Measurements from ENCODE around the gene LRRC73.
"Not testable (repeated sequence)": the region's sequence is repeated elsewhere in the genome, so short reads cannot be mapped to it uniquely, and the experiment has no call there.

Gene LRRC73, protein sequence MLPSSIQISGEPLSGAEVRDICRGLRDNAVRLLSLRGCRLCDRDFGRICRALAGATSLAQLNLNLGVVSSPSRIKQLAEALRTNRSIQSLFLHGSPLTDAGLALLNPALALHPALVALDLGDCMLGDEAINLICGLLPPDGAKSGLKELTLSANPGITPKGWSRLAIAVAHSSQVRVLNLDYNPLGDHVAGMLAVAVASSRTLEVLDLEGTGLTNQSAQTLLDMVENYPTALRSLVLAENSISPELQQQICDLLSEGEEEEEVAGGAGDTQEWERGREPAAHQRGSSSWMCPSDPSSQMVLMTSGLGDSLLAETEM

DNA sequence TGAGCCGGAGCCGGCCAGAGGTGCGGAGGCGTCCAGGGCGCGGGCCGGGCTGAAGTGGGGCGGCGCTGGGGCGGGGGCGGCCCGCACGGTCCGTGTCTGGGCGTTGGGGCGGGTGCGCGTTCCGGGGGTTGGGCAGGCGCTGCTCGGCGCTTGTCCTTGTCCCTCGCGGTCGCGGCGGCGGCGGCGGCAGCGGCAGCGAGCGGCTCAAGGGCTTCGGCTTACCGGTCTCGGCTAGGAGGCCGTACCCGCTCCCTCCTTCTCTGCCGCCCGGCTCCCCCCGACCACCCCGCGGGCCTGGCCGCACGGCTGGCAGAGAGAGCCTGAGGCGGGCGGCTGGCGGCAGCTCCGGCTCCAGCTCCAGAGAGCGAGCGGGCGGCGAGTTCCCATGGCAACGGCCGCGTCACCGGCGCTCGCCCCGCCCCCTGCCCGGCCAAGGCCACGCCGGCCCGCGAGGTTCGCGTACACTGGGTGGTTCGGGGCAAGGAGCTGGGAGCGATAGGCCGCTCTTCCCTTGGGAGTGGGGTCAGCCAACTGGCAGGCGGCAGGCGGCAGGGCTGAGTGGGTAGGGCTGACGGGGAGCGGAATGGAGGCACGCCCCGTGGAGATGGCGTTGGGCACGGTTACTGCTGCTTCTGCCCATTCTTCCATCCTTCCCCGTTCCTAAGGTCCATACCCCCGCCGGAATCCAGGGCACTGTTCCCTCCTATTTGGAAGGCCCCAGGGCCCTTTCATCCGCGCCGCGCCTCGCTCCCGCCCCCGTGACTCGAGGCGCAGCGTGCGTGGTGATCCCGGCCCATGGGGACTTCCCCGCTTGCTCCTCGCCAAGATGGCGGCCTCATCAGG lies at the start of gene LRRC73:
LRRC73 (minus strand) TSS at position 363 of the 843 bp plus-strand sequence. CDS start 561 bp downstream, outside the sequence.
- peak; percentile 61 for DNase-seq (ENCODE audit: low spot score)

GRCh38 chr6:43559328-43559727 lies 49.2 kb upstream of the LRRC73 start:
- DNase-seq (ENCODE audit: low spot score): no peak

DNA sequence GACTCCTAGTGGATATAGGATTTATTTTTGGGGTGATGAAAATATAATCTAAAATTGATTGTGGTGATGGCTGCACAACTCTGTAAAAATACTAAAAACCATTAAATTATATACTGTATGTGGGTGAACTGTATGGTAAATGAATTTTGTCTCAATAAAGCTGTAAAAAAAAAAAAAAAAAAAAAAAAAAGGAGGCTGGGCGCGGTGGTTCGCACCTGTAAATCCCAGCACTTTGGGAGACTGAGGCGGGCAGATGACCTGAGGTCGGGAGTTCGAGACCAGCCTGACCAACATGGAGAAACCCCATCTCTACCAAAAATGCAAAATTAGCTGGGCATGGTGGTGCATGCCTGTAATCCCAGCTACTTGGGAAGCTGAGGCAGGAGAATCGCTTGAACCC lies 47.5 kb upstream of the LRRC73 start:
- DNase-seq (ENCODE audit: low spot score): not testable (repeated sequence)

DNA sequence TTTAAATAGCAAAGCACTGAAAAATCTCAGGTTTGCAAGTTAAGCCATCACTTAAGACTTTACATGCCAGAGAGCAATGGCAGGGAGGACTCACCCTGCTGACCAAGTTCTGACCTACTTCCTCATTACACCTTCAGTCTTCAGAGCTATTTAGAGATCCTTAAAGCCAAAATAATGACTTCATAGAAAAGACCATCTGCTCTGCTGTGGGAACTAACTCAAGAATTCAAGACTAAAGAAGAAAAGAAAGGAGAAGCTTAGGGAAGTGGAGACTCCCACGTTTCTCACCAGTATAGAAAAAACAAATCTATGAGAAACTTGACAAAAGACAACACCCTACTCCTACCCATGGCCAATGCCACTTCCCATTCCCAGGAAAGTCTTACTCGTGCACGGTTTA lies 37.1 kb upstream of the LRRC73 start:
- DNase-seq (ENCODE audit: low spot score): no peak

DNA sequence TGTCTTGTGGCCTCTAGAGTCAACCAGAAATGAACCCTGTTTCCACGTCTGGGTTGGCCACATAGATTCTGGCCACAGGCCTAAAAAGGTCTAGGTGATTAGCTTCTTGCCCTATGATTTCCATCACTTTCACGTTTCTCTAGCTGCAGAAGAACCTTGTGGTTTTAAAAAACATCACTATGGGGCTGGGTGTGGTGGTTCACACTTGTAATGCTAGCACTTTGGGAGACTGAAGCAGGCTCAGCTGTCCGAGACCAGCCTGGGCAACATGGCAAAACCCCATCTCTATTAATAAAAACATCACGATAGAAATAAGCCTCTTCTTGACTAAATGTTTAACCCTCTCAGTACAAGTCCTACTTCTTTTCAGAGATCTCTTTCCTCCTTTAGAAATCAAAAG lies 34.3 kb upstream of the LRRC73 start:
- no peak for DNase-seq (ENCODE audit: low spot score)

DNA sequence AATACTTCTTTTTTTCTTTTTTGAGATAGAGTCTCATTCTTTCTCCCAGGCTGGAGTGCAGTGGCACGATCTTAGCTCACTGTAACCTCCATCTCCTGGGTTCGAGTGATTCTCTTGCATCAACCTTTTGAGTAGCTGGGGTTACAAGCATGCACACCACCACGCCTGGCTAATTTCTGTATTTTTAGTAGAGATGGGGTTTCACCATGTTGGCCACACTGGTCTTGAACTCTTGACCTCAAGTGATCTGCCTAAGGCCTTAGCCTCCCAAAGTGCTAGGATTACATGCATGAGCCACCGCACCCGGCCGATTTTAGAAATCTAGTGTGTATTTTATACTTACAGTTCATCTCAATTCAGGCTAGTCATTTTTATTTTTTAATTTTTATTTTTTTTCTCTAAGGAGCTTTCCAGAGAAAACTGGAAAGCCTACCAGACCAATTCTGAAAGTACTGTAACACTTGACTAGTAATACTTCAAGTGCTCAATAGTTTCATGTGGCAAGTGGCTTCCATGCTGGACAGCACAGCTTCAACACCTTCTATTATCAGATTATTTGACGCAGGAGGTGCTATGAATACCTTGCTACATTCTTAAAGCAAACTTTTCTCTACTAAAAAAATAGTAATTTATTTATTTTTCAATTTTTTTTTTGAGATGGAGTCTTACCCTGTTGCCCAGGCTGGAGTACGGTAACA lies 31.8 kb upstream of the LRRC73 start:
- DNase-seq (ENCODE audit: low spot score): no peak

GRCh38 chr6:43540507-43540906 lies 30.4 kb upstream of the LRRC73 start:
- no peak for DNase-seq (ENCODE audit: low spot score)

DNA sequence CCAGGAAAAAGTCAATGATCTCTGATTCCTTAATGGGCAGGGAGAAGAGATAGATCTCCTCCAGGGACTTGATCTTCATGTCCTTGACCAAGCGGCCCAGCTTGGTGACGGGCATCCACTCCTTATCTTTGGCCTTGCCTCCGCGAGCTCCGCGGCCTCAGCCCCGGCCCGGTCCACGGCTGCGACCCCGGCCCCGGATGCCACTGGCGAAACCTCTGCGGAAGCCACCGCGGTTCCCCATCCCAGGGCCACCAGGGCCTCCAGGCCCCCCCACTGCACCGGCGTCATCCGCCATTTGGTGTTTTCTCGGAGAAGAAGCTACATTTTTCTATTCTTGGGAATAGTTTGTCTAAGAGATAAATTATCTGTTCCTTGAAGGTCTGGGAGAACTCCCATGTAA lies 29.3 kb upstream of the LRRC73 start:
- not testable (repeated sequence) for DNase-seq (ENCODE audit: low spot score)

DNA sequence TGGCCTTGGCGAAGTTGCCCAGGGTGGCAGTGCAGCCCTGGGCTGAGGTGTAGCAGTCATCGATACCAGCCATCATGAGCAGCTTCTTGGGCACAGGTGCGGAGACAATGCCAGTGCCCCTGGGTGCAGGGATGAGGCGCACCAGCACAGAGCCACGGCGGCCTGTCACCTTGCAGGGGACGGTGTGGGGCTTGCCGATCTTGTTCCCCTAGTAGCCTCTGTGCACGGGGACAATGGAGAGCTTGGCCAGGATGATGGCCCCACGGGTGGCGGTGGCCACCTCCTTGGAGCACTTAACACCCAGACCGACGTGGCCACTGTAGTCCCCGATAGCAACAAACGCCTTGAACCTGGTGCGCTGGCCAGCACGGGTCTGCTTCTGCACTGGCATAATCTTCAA lies 28.8 kb upstream of the LRRC73 start:
- not testable (repeated sequence) for DNase-seq (ENCODE audit: low spot score)

DNA sequence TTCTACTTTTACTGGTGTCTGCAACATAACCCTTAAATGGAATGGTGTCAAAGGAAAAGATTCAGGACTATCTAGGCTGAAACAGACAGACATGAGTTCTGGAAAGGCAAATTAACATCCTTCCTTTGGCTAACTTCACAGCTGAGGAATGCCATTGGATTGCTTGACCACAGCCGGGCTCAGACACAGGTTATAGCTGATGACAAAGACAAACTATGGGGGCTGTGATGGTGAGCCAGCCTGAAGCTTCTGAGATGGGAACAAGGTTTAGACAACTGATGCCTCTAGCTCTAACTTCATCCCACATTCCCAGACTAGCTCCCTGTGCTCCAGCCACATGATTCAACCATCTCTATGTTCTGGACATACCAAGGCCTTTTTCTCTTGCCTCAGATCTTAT lies 22.1 kb upstream of the LRRC73 start:
- no peak for DNase-seq (ENCODE audit: low spot score)

GRCh38 chr6:43524483-43524961 lies 14.4 kb upstream of the LRRC73 start:
- no peak for DNase-seq (ENCODE audit: low spot score)

GRCh38 chr6:43523284-43523683 lies 13.1 kb upstream of the LRRC73 start:
- no peak for DNase-seq (ENCODE audit: low spot score)

- no peak for DNase-seq (ENCODE audit: low spot score)
These were observed 12.6 kb upstream of the LRRC73 start for GRCh38 chr6:43522547-43523261.

GRCh38 chr6:43521836-43522235 lies 11.7 kb upstream of the LRRC73 start:
- DNase-seq (ENCODE audit: low spot score): no peak

- DNase-seq (ENCODE audit: low spot score): no peak
These were observed 10.0 kb upstream of the LRRC73 start for GRCh38 chr6:43520097-43520496.

- DNase-seq (ENCODE audit: low spot score): no peak
These were observed 7.6 kb upstream of the LRRC73 start for GRCh38 chr6:43517505-43518357.

DNA sequence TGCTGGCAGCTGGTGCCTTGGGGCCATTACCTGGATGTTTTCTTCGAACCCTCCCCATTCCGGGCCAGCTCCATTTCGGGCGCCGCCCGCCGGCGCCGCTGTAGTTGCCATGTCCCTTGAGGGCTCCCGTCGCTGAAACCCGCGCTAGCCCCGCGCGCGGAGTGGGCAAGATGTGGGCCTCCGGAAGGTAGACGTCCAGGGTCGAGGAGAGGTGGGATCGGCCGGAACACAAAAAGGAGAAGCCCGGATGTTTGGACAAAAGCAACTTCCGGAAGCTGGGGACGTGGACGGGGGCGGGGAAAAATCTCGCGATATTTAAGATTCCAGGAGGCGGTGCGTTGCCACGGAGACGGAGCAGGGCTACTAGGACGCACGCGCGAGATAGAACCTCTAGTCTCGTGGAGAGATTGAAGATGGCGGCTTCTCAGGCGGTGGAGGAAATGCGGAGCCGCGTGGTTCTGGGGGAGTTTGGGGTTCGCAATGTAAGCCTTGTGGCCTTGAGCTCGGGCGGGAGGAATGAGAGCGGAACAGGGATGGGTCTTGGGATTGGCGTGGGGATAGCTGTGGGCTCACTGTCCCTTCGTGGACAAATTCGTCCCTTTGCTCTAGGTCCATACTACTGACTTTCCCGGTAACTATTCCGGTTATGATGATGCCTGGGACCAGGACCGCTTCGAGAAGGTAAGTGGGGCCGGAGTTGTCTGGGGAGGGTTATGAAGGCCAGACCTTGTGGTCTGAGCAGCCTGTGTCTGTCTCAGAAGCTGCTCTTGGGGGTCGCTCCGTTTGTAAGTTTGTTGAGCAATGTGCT lies 6.8 kb upstream of the LRRC73 start, which contains the start of the genes POLR1C and YIPF3:
POLR1C (plus strand) TSS at position 393 of the 808 bp plus-strand sequence; CDS start at position 414, 21 bp downstream.
YIPF3 (minus strand) TSS at position 230 of the 808 bp plus-strand sequence; CDS start at position 111, 119 bp downstream.
- peak; percentile 95 for DNase-seq (ENCODE audit: low spot score)

DNA sequence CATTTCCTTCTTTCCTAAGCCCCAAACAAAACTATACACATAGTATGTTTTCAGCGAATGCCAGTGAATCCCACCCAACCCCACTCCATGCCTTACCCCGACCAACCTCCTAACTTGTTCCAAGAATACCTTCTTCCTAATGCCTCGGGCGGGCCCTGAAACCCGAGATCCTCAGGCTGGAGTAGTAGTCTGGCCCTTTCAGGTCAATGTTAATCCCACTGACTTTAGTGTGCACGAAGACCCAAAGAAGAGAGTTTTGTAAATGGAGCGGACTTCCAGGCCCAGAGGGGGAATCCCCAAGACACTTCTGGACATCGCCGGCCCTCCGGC lies 6.2 kb upstream of the LRRC73 start:
- no peak for DNase-seq (ENCODE audit: low spot score)

DNA sequence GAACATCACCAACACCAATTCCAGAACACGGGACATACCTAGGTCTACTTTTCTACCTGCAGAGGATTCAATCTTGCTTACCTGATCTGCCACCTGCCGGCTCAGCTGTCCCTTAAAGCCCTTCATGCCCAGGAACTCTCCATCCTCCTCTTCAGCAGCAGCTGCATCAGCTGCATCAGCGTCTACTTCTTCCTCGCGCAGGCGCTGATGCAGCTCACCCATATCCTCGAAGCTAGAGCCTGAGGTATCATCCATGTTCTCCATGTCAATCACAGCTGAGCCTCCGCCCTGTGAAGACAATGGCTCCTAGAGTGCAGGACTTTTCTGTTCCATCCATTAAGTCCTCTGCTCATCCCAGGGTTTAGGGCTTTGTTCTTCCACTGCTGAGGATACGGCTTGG lies 5.7 kb upstream of the LRRC73 start:
- DNase-seq (ENCODE audit: low spot score): no peak
